OCI-LY1 (cell line): ENCODE data around the gene FAM83E.
A peak's percentile ranks its signal among the peaks of the same experiment; 100 is the strongest.

Source experiments
- H2AFZ ChIP-seq: fragments of 200-600 bp; sonication (generic), shearing (Covaris generic); 2 replicates; pipeline ENCODE4 v1.6.0; 2014; ENCODE audit warnings: antibody characterized with exemption, mild to moderate bottlenecking, low read length
- H3F3A ChIP-seq: fragments of 200-600 bp; sonication (generic), shearing (Covaris generic); 2 replicates; pipeline ENCODE4 v1.6.0; 2014; ENCODE audit warnings: mild to moderate bottlenecking, antibody characterized with exemption, low read length, moderate library complexity; ENCODE audit not compliant: insufficient read depth
- H3K27ac ChIP-seq: fragments of 200-600 bp; sonication (generic); 2 replicates; pipeline ENCODE4 v1.5.1; 2014; ENCODE audit warnings: low read length, mixed run types, mild to moderate bottlenecking, low read depth; ENCODE audit not compliant: poor library complexity, severe bottlenecking
- H3K27me3 ChIP-seq: fragments of 200-600 bp; sonication (generic); 2 replicates; pipeline ENCODE4 v1.6.0; 2014; ENCODE audit warnings: antibody characterized with exemption, mild to moderate bottlenecking, low read length, moderate library complexity; ENCODE audit not compliant: insufficient read depth
- H3K36me3 ChIP-seq: fragments of 200-600 bp; sonication (generic); 2 replicates; pipeline ENCODE4 v1.6.1; 2014; ENCODE audit warnings: mild to moderate bottlenecking, antibody characterized with exemption, low read length, moderate library complexity, mixed read lengths; ENCODE audit not compliant: insufficient read depth
- H3K4me1 ChIP-seq: fragments of 200-600 bp; sonication (generic); 2 replicates; pipeline ENCODE4 v1.5.1; 2014; ENCODE audit warnings: mild to moderate bottlenecking, low read length, moderate library complexity; ENCODE audit not compliant: insufficient read depth, severe bottlenecking
- H3K4me2 ChIP-seq: fragments of 200-600 bp; sonication (generic), shearing (Covaris generic); 2 replicates; pipeline ENCODE4 v1.6.1; 2014; ENCODE audit warnings: low read length
- H3K4me3 ChIP-seq: fragments of 200-600 bp; sonication (generic); 2 replicates; pipeline ENCODE4 v1.5.1; 2014; ENCODE audit warnings: low read length, low read depth, mild to moderate bottlenecking, mixed read lengths; ENCODE audit not compliant: poor library complexity, severe bottlenecking
- H3K79me2 ChIP-seq: fragments of 200-600 bp; shearing (Covaris generic); 2 replicates; pipeline ENCODE4 v1.6.1; 2016; ENCODE audit warnings: mixed run types, low read length, mixed read lengths; ENCODE audit not compliant: insufficient read depth
- H3K9ac ChIP-seq: fragments of 200-600 bp; sonication (generic), shearing (Covaris generic); 2 replicates; pipeline ENCODE4 v1.6.1; 2014; ENCODE audit warnings: mild to moderate bottlenecking, low read length, mixed read lengths
- H3K9me2 ChIP-seq: fragments of 200-600 bp; sonication (generic), shearing (Covaris generic); 2 replicates; pipeline ENCODE4 v1.6.1; 2014; ENCODE audit warnings: low read depth, mild to moderate bottlenecking, low read length, mixed read lengths
- H3K9me3 ChIP-seq: fragments of 200-600 bp; shearing (Covaris generic); 2 replicates; pipeline ENCODE4 v1.6.1; 2014; ENCODE audit warnings: low read length, mixed read lengths
- H4K20me1 ChIP-seq: fragments of 200-600 bp; sonication (generic), shearing (Covaris generic); 2 replicates; pipeline ENCODE4 v1.6.0; 2016; ENCODE audit warnings: mild to moderate bottlenecking, low read length; ENCODE audit not compliant: insufficient read depth
- CTCF ChIP-seq: fragments of 200-600 bp; sonication (generic), shearing (Covaris generic); IDR thresholded peaks from 2 replicates; pipeline ENCODE4 v1.5.1; 2017; ENCODE audit warnings: mild to moderate bottlenecking, antibody characterized with exemption, low read length, moderate library complexity, mixed read lengths
- EZH2 ChIP-seq: fragments of 200-600 bp; sonication (generic), shearing (Covaris generic); IDR thresholded peaks from 2 replicates; pipeline ENCODE4 v1.8.0; 2017; ENCODE audit warnings: borderline replicate concordance, mixed run types, mild to moderate bottlenecking, antibody characterized with exemption, low read length, moderate library complexity, mixed read lengths

The FAM83E gene

GRCh38 chr19:48611872-48612271, 3.0 kb downstream of the FAM83E start:
- H3K9me2 ChIP-seq = no peaks in the 10 kb centered on the region
- TF ChIP-seq EZH2 = no peak
- H2AFZ ChIP-seq = no peak overlapping the region
- H3K36me3 ChIP-seq = peaks cover 32% of the 10 kb centered on the region
- H3K4me2 ChIP-seq = no peak overlapping the region
- no peaks in the 10 kb centered on the region for H4K20me1 ChIP-seq
- no peaks in the 10 kb centered on the region for H3K27me3 ChIP-seq
- H3K4me3 ChIP-seq = no peak overlapping the region
- H3K27ac ChIP-seq = no peak overlapping the region
- H3K4me1 ChIP-seq = peaks cover 30% of the 10 kb centered on the region
- H3F3A ChIP-seq = no peaks in the 10 kb centered on the region
- H3K79me2 ChIP-seq = no peaks in the 10 kb centered on the region
- no peaks in the 10 kb centered on the region for H3K9me3 ChIP-seq
- no peak overlapping the region for H3K9ac ChIP-seq

GRCh38 chr19:48609571-48610108, 5.2 kb downstream of the FAM83E start:
- Histone ChIP-seq H3K36me3 (peaks cover 9% of the 10 kb centered on the region; the same call in 1 of the 2 replicates), H3K9me2 (no peaks in the 10 kb centered on the region), H2AFZ (no peak overlapping the region), H3K4me2 (no peak overlapping the region), H3K27ac (no peak overlapping the region), H3K79me2 (no peaks in the 10 kb centered on the region), H3K4me3 (no peak overlapping the region), H3K4me1 (peaks cover 9% of the 10 kb centered on the region), H3K9me3 (no peaks in the 10 kb centered on the region), H4K20me1 (no peaks in the 10 kb centered on the region), H3F3A (no peaks in the 10 kb centered on the region), H3K9ac (no peak overlapping the region), H3K27me3 (no peaks in the 10 kb centered on the region)
- TF ChIP-seq EZH2 (no peak), CTCF (no peak)

- Histone ChIP-seq H3K36me3 (peaks cover 9% of the 10 kb centered on the region; the same call in 1 of the 2 replicates), H3K79me2 (no peaks in the 10 kb centered on the region), H4K20me1 (no peaks in the 10 kb centered on the region), H3K9me2 (no peaks in the 10 kb centered on the region), H3K4me1 (peaks cover 8% of the 10 kb centered on the region), H3K4me3 (peak overlapping the region; percentile 17), H3K27ac (no peak overlapping the region), H3K27me3 (no peaks in the 10 kb centered on the region), H3F3A (no peaks in the 10 kb centered on the region), H3K9ac (no peak overlapping the region), H3K4me2 (peak overlapping the region; percentile 54), H3K9me3 (no peaks in the 10 kb centered on the region), H2AFZ (no peak overlapping the region)
- TF ChIP-seq CTCF = peak; percentile 79
- no peak for TF ChIP-seq EZH2
These were observed 6.0 kb downstream of the FAM83E start for GRCh38 chr19:48608798-48609263.

- H3K4me2 ChIP-seq = no peak overlapping the region
- no peak overlapping the region for H2AFZ ChIP-seq
- no peak overlapping the region for H3K4me3 ChIP-seq
- no peaks in the 10 kb centered on the region for H3F3A ChIP-seq
- no peaks in the 10 kb centered on the region for H4K20me1 ChIP-seq
- no peaks in the 10 kb centered on the region for H3K36me3 ChIP-seq
- H3K27ac ChIP-seq = no peak overlapping the region
- no peaks in the 10 kb centered on the region for H3K9me2 ChIP-seq
- H3K4me1 ChIP-seq = peaks cover 8% of the 10 kb centered on the region
- TF ChIP-seq EZH2 (no peak), CTCF (no peak)
- H3K9ac ChIP-seq = no peak overlapping the region
- no peaks in the 10 kb centered on the region for H3K27me3 ChIP-seq
- no peaks in the 10 kb centered on the region for H3K79me2 ChIP-seq
- H3K9me3 ChIP-seq = no peaks in the 10 kb centered on the region
These were observed 7.5 kb downstream of the FAM83E start for GRCh38 chr19:48607359-48607755.
